Bone marrow (tissue), 2 donors: ENCODE data around the gene BHLHE23.

Experiments used
- DNase-seq, 2 donors: peaks; one replicate each; lab custom pipeline; 2025; lab: John Stamatoyannopoulos, UW

Gene BHLHE23

GRCh38 chr20:63009045-63009961 lies 2.5 kb upstream of the BHLHE23 start:
- peak; percentile 52 to 59 for DNase-seq

- DNase-seq = no peak
Observed at GRCh38 chr20:63008541-63009044, 1.8 kb upstream of the BHLHE23 start.

- DNase-seq = no peak
Observed at GRCh38 chr20:63007646-63008488, 1.1 kb upstream of the BHLHE23 start.

- DNase-seq = no peak
Observed at GRCh38 chr20:63007360-63007645, 539 bp upstream of the BHLHE23 start.

DNA sequence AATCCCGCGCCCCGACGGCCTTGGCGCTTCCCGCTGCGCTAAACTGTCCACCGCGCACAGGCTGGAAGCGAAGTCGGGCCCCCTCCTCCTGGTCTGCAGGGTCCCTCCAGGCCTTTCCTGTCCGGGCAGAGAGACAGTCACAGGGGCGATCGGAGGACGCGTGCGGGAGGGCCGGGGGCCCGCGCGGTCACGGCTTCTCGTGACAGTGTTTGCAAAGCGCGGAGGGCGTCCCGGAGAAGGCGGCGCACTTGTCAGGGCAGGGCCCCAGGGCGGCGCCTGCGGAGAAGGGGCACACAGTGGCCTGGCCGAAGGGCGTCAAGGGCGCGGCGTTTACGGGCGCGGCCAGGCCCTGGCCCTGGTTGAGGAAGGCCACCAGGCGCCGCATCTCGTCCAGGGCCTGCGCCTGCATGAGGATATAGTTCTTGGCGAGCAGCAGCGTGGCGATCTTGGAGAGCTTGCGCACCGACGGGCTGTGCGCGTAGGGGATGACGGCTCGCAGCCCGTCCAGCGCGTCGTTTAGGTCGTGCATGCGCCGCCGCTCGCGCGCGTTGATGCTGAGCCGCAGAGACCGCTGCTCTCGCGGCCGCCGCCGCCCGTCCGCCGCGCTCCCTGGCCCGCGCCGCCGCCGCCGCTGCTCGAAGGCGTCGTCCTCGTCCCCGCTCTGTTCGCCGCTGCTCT lies 763 bp downstream of the BHLHE23 start:
- DNase-seq = no peak

GRCh38 chr20:63005365-63005861 lies 1.4 kb downstream of the BHLHE23 start:
- DNase-seq = no peak

- no peak for DNase-seq
Observed at GRCh38 chr20:63004607-63005364, 2.0 kb downstream of the BHLHE23 start.

DNA sequence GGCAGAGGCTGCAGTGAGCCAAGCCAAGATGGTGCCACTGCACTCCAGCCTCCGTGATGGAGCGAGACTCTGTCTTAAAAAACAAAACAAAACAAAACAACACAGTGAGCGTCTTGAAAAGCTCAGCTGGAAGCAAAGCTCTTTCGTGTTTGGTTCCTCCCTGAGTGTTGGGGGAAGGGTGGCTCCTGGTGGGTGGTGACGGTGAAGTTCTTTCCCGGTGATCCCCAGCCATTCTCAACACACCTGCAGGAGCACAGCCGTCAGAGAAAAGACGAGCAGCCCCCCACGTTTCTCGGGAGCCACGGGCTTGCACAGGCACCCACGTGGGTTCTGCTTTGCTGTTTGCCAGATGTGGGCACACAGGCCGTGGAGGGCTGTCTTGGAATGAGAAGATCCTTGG lies 3.2 kb downstream of the BHLHE23 start:
- DNase-seq = no peak

DNA sequence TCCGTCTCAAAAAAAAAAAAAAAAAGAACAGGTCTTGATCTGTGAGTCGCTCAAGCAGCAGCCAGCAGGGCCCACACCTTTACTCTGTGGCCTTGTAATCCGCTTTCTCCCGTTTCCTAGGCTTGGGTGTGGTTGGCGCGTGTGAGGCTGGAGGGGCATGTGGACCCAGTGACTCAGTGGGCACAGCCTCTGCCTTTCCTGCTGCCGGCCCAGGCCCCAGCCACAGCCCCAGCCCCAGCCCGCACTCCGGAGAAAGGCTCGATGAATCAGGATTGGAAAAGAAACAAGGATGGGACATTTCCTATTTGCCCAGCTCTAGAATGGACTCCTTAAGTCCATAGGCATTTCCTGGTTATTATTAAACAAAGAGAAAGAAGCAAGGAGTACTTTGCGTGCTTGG lies 4.3 kb downstream of the BHLHE23 start:
- DNase-seq = no peak

DNA sequence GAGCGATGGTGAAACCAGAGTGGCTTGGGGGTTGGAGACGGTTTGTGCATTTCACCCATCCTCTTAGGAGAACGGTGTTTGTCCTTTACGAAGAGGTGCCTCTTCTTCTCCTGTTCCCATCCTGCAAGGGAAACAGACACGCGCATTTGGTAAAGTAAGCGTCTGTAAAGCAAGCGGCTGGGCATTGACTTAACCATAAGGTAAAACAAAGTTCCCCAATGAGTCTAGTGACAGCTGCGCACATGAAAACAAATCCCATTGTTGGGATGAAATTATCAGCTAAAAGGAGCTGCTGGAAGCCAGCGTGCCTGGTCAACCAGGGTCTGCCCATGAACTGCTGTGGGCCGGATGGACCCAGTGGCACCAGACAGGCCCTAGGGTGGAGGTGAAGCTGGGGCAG lies 5.8 kb downstream of the BHLHE23 start:
- DNase-seq = no peak

DNA sequence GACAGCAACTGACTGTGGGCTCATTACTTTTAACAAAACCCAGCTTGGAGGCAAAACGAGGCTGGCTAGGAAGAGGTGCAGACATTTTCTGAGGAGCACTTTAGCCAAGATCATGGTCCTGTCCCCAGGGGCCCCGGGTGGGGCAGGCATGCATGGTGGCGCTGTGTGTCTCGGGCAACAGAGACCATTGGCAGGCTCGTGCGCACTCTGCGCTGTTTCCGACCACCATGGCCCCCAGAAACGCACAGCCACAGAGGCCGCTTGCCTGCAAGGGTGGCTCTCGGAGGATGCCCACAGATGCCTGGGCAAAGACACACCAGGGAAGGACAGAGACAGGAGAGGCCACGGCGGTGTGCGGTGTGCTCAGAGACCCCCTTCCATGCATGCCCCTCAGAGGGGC lies 6.7 kb downstream of the BHLHE23 start:
- DNase-seq = no peak

GRCh38 chr20:62999580-62999979 lies 7.2 kb downstream of the BHLHE23 start:
- no peak for DNase-seq

- no peak for DNase-seq
Observed at GRCh38 chr20:62998449-62998848, 8.3 kb downstream of the BHLHE23 start.

DNA sequence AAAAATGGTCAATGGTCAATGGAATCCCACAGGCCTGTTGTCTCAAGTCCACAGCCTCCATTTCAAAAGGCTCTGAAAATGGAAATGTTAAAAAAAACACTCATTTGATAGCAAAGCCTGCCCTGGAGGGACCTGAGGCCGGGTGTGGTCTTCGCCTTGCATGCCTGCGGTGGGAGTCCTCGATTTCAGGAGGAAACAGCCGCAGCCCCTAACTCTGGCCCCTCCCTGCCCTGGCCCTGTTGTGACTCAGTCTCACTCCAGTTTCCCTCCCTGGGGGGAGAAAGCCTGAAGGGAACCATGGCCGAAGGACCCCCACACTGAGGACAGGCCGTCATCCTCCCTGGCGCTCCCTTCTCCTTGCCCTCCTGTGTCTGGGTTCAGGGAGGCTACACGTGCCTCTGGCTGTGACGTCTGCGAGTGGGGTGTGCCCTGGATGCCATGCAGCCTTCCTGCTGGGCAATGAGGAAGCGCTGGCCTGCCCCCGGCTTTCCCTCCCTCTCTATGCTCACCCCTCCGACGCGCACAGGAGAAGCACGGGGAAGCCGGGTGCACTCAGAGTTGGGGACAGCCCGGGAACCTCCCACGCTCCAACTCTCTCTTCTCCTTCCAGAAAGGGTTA lies 9.2 kb downstream of the BHLHE23 start:
- DNase-seq = no peak

- DNase-seq = no peak
Observed at GRCh38 chr20:62996596-62996982, 10.2 kb downstream of the BHLHE23 start.

- no peak for DNase-seq
Observed at GRCh38 chr20:62995898-62996595, 10.7 kb downstream of the BHLHE23 start.

DNA sequence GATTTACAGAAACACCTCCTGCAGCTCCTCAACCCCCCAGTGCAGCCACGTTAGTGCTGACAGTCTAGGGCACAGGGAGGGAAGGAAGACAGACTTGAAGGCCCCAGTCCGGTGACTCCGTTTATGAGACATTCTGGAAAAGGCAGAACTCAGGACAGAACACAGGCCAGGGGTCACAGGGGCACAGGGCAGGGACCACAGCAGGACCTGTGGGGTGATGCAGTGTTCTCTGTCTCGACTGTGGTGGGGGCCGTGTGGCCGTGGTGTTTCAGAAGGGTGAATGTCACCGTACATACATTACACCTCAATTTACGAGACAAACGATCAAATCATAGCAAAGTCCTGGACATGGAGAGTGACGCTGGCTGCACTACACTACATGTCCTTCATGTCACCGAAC lies 11.3 kb downstream of the BHLHE23 start:
- no peak for DNase-seq

DNA sequence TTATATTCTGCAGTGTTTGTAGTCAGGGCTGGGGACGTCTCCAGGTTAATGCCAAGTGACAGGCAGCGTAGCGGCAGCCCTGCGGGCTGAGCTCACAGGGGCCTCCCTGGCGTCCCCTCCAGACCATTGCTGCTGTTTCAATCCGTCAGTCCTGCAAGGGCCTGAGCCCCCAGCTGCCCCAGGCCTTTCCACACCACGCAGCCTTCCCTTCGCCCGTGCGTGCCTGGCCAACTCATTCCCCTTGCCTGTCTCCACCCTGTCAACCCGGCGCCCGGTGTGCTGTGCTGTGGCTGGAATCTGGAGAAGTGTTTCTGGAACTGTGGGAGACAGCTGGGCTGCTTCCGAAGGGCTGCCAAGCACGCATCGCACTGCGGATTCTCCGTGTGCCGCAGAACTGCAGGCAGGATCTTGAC lies 11.9 kb downstream of the BHLHE23 start:
- DNase-seq = no peak

DNA sequence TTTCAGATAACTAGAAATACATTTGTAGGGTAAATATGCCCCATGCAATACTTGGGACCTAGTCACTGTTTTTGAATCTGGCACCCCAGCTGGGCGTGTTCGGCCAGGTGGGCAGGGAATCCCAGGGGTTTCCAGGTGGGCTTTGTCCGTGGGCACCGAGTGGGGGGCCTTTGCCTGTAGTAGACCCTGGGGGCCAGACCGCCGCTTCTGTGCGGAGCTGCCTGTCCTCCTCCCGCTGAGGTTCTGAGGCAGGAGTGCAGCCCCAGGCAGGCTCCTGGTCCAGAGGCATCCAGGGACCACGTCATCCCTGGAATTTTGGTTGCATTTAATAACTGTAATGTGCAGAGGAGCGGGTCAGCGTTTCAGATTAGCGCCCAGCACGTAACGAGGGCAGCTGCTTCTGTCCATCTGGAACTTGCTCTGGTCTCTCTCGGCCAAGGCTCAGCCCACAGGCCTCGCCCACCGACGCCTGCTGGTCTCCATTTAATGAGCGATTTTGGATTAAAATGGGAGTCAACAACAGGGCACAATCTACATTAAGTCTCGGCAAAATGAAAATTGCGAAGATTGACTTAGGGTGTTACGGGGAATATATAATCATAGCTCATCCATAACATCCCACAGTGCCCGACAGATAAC lies 12.8 kb downstream of the BHLHE23 start:
- no peak for DNase-seq

DNA sequence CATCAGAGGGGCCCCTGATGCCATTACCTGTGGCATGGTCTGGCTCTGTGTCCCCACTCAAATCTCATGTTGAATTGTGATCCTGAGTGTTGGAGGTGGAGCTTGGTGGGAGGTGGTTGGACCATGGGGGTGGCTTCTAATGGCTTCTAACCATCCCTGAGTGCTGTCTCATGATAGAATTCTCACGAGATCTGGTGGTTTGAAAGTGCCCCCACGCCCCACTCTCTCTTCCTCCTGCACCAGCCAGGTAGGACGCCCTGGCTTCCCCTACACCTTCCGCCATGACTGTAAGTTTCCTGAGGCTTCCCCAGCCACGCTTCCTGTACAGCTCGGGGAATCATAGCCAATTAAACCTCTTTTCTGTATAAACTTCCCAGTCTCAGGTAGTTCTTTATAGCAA lies 14.9 kb downstream of the BHLHE23 start:
- no peak for DNase-seq
